HG02610 (cell line): ENCODE data around the gene KHDRBS1.
"Not testable (repeated sequence)": the region's sequence is repeated elsewhere in the genome, so short reads cannot be mapped to it uniquely, and the experiment has no call there.

Experiments used
- ATAC-seq: cut with Tn5 transposase; IDR thresholded peaks from one replicate; pipeline ENCODE4 v1.9.1; 2021; ENCODE audit warnings: mild to moderate bottlenecking, moderate library complexity; ENCODE audit not compliant: unreplicated experiment

Gene KHDRBS1

DNA sequence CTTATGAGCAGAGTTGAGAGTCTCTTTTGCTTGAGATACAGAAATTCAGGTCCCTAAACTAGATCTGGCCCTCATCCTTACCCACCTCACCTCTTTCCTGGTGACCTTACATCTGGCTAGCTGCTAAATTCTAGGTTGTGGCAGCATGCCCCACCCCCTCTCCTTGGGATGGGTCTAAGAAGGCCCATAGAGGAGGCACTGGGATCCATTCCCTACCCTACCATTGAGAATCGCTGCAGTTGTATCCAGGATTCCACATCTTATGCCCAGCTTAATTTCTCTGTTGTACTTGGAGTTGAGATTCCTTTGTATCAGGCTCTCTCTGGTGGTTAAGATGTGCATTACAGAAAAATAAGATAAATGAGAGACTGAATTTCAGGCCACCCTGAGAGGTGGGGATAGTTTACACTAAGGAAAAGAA, 49.6 kb downstream of the KHDRBS1 start:
- no peak for ATAC-seq

DNA sequence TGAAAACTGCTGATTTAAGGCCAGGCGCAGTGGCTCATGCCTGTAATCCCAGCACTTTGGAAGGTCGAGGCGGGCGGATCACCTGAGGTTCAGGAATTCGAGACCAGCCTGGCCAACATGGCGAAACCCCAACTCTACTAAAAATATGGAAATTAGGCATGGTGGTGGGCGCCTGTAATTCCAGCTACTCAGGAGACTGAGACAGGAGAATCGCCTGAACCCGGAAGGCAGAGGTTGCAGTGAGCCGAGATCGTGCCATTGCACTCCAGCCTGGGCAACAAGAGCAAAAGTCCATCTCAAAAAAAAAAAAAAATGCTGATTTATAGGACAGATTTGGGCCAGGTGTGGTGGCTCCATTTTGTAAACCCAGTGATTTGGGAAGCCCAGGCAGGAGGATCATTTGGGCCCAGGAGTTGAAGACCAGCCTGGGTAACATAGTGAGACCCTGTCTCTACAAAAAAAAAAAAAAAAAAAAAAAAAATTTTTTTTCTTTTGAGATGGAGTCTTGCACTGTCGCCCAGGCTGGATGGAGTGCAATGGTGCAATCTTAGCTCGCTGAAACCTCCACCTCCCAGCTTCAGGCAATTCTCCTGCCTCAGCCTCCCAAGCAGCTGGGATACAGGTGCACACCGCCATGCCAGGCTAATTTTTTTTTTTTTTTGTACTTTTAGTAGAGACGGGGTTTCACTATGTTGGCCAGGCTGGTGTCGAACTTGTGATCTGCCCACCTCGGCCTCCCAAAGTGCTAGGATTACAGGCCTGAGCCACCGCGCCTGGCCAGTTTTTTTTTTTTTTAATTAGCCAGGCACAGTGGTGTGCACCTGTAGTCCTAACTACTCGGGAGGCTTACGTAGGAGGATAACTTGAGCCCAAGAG, 52.2 kb downstream of the KHDRBS1 start:
- ATAC-seq: not testable (repeated sequence)

DNA sequence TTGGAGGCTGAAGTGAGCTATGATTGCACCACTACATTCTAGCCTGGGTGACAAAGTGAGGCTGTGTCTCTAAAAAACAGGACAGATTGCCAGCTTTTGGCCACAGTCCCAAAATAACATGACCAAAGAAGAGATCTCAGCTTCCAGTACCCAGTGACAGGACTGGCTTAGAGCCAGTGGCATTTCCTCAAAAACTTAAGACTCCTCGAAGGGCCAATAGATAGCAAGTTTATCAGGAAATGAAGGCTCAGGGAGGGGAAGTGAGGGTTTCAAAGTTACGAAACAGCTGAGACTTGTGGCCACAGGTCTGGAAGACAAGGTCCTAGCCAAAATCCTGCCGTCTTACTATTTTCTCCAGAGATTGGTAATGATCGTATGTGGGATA, 52.8 kb downstream of the KHDRBS1 start:
- no peak for ATAC-seq

DNA sequence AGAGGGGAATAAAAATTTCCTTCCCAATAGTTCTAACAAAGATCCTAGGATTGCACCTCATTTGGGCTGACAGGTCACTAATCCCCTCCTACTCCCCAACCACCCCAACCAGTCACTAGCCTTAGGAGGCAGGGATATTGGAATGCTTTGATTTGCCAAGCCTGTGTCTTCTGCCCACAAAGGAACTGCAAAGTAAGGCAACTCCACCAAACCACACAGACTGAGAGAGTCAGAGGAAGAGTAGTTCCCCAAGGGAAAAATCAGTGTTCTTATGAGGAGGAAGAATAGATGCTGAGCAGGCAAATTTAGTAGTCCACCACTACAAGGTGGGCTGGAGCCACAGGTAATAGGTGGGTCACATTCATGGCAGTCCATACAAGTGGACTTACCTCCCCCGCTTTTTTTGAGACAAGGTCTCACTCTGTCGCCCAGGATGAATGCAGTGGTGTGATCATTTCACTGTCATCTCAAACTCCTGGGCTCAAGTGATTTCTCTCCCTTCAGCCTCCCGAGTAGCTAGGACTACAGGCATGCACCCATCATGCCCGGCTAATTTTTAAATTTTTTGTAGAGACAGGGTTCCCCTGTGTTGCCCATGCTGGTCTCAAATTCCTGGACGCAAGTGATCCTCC, 55.4 kb downstream of the KHDRBS1 start:
- ATAC-seq: no peak

DNA sequence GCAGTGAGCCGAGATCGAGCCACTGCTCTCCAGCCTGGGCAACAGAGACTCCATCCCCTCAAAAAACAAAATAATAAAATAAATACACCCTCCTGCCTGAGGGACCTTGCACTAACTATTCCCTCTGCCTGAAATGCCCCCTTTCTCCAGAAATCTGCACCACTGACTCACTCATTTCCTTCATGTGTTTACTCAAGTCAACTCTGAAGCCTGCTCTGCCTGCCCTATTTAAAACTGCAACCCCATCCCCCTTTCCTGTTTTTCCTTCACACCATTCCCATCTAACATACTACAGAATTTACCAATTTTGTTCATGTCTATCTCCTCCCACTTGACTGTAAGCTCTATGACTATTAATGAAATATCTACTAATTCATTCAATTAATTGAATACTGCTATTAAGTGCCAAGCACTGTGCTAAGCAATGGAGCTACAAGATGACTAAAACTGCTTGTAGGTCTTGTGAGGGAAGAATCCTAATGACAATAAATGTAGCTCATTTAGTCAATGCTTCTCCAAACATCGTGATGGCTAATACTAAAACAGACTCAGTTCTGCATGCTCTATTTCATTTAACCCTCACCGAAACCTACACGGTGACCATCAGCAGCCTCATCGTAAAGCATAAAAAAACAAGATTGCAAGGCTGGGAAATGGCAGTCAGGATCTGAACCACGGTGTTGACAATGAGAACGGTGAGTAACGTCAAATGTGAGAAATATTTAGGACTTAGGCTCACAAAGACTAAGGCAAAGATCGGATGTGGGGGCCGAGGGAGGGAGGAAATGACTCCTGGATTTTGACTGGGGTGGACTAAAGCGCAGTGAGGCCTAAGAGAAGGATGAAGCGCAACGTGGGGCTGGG, 58.3 kb downstream of the KHDRBS1 start:
- no peak for ATAC-seq

DNA sequence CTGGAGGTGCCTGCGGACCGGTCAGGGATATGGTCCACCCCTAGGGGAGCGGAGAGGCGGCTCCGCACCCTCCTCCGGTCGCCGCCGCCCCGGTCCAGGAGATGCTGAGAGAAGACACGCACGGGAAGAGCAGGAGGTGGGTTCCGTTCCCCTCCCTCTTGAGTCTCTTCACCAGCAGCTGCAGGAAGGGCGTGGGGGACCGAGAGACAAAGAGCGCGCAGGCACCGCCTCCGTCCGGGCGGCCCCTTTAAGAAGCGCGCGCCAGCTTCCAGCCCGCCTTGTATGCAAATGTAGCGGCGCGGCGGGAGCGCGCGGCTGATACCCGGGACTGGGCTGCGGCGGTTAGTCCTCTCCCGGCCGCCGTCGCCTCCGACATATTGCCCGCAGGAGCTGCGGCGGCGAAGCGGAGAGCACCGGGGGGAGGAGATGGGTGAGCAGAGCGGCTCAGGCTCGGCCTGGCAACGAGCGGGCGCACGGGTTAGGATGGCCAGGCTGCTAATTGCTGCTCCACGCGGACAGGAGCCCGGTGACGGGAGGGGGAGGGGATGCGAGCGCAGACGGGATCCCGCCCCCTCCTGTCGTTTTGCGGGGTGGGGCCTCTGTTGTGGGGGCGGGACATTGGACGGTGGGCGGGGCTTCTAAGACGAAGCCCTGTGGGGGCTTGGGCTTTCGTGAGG, 59.1 kb downstream of the KHDRBS1 start, which contains the start of gene TMEM39B:
TMEM39B (plus strand) TSS at position 318 of the 677 bp plus-strand sequence; CDS start at position 427, 109 bp downstream.
- ATAC-seq: peak; percentile 78

DNA sequence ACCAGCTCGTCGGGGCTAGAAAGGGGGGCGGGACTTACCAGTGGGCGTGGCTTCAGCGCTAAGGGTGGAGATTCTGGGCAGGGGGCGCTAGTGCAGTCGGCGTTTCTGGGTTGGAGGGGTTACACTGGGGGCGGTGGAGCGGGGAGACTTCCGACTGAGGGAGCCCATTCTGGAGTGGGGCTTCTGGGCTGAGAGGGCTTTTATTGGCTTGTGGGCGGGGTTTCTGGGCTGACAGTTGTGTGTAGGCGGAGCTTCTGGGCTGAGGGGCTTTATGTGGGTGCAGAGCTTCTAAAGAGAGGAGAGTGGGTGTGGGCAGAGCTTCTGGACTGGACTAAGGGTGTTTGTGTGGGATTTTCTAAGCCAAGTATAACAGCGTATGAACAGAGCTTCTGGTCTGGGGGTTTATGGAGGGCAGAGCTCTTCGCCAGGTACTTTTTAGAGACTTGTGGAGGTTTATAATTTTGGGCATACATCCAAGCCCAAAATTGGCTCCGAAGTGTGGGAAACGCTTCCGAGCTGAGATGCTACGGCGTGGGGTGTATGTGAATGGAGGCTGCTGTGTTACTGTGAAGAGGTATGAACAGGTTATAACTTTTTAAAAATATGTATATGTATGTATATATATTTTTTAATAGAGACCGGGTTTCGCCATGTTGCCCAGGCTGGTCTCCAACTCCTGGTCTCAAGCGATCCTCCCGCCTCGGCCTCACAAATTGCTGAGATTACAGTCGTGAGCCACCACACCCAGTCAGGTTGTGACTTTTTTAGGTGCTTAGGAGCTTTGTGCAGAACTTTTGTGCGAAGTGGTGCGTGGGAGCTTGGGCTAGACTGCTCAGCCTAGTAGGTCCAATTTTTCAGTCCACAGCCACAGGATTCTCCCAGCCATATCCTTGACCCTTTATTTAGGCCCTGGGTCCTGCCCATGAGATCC, 59.9 kb downstream of the KHDRBS1 start:
- no peak for ATAC-seq

DNA sequence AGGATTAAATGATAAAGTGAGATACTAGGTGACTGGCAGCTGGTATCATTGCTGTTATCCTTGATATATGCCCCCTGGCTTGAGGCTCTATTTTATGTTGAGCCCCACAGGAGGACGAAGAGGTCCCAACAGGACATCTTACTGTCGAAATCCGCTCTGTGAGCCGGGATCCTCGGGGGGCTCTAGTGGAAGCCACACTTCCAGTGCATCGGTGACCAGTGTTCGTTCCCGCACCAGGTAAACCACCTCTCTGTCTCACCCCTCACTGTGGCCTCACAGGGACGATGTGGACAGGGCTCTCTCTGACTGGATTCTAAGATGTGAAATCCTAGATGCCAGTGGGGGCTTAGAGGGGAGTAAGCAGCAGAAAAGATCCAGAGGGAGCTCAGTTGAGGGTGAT, 61.2 kb downstream of the KHDRBS1 start:
- ATAC-seq: no peak

DNA sequence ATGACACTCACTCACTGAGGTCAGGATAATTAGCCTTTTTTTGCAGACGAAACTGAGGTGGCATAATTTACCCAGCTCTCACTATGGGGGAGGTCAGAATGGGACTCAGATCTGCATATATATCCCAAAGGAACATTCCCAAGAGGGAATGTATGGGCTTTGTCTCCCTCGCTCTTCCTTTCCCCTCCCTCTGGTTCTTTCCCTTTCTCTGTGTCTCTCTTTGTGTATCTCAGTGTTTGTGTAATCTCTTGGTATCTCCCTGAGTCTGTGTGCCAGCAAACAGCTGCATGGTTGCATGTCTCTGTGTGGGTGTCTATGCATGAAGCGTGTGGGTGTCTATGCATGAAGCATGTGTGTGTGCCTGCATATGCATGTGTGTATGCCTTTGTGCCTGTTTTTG, 63.8 kb downstream of the KHDRBS1 start:
- ATAC-seq: no peak

DNA sequence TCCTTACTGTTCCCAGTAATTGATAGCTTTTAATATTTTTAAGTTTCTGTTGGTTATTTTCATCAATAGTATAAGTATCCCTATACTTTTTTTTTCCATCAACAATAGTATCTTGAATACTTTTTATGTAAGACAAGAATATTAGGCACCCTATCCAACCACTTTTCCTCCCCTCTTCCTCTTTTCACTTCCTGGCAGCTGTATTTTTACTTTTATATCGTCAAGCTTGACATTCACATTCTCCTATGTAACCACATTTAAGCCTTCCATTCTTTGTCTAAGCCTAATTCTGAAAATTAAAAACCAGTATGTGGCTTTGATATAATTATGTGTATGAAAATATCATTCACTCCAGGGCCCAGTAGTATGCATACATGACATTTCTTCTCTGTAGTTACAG, 68.4 kb downstream of the KHDRBS1 start:
- ATAC-seq: no peak

DNA sequence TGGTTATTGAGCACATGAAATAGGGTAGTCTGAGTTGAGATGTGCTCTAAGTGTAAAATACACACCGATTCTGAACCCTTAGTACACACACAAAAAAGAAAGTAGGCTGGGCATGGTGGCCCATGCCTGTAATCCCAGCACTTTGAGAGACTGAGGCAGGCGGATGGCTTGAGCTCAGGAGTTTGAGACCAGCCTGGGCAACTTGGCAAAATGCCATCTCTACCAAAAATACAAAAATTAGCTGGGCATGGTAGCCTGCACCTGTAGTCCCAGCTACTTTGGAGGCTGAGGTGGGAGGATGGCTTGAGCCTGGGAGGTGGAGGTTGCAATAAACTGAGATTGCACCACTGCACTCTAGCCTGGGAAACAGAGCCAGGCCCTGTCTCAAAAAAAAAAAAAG, 72.7 kb downstream of the KHDRBS1 start:
- ATAC-seq: not testable (repeated sequence)

DNA sequence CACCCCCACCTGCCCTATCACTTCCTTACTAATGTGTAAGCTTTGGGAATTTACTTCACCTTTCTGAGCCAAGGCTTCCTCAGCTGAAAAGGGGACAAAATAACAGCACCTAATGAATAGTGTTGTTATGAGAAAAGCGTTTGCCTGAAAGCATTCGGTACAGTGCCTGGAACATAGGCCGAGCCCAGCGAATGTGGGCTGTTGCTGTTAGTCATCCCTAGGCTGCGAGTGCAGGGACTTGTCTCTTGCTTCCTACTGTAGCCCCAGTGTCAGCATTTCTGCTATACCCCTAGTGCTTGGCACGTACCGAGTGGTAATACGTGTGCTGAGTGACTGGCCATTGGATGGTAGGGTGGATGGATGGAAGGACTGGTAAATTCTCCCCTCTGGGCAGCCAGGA, 77.5 kb downstream of the KHDRBS1 start:
- ATAC-seq: no peak

DNA sequence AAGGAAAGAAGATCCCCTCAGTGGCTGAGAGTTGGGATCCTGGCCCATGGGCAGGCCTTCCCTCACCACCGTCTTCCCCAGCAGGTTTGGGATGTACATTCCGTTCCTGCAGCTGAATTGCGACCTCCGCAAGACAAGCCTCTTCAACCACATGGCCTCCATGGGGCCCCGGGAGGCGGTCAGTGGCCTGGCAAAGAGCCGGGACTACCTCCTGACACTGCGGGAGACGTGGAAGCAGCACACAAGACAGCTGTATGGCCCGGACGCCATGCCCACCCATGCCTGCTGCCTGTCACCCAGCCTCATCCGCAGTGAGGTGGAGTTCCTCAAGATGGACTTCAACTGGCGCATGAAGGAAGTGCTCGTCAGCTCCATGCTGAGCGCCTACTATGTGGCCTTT, 77.9 kb downstream of the KHDRBS1 start:
- ATAC-seq: no peak
